Fibroblast of gingiva (primary cell): Measurements from ENCODE around the gene TMEM97.
"Not testable (repeated sequence)": the region's sequence is repeated elsewhere in the genome, so short reads cannot be mapped to it uniquely, and the experiment has no call there.

ENCODE experiments used
- DNase-seq: peaks from one replicate; pipeline ENCODE4 v3.0.0-alpha.2; 2011; ENCODE audit warnings: low read depth

TMEM97 gene

GRCh38 chr17:28318759-28319597, at the start of gene TMEM97:
TSS of gene TMEM97 (plus strand) at chr17:28319200. CDS start at chr17:28319240, 40 bp downstream.
- peak; percentile 97 for DNase-seq

- DNase-seq: no peak
Measured at GRCh38 chr17:28270055-28270454, 48.9 kb upstream of the TMEM97 start.

- DNase-seq: no peak
Measured at GRCh38 chr17:28270926-28271325, 48.1 kb upstream of the TMEM97 start.

- DNase-seq: no peak
Measured at GRCh38 chr17:28271431-28271830, 47.6 kb upstream of the TMEM97 start.

GRCh38 chr17:28272166-28272565, 46.8 kb upstream of the TMEM97 start:
- DNase-seq: peak; percentile 14

GRCh38 chr17:28273341-28273740, 45.7 kb upstream of the TMEM97 start:
- not testable (repeated sequence) for DNase-seq

GRCh38 chr17:28274591-28275265, 44.3 kb upstream of the TMEM97 start:
- DNase-seq: no peak

- DNase-seq: no peak
Measured at GRCh38 chr17:28276011-28276410, 43.0 kb upstream of the TMEM97 start.

- DNase-seq: peak; percentile 58
Measured at GRCh38 chr17:28279411-28279810, 39.6 kb upstream of the TMEM97 start.

GRCh38 chr17:28280826-28281225, 38.2 kb upstream of the TMEM97 start:
- DNase-seq: no peak

GRCh38 chr17:28282596-28282995, 36.4 kb upstream of the TMEM97 start:
- DNase-seq: peak; percentile 78

GRCh38 chr17:28285965-28286364, 33.0 kb upstream of the TMEM97 start:
- DNase-seq: no peak

- DNase-seq: peak; percentile 3
Measured at GRCh38 chr17:28290703-28291102, 28.3 kb upstream of the TMEM97 start.

GRCh38 chr17:28291780-28292330, 27.1 kb upstream of the TMEM97 start:
- no peak for DNase-seq

GRCh38 chr17:28292878-28293277, 26.1 kb upstream of the TMEM97 start:
- not testable (repeated sequence) for DNase-seq

GRCh38 chr17:28293994-28294393, 25.0 kb upstream of the TMEM97 start:
- no peak for DNase-seq

- no peak for DNase-seq
Measured at GRCh38 chr17:28295677-28296578, 23.1 kb upstream of the TMEM97 start.

- no peak for DNase-seq
Measured at GRCh38 chr17:28298449-28298848, 20.6 kb upstream of the TMEM97 start.

GRCh38 chr17:28306954-28307401, 12.0 kb upstream of the TMEM97 start:
- DNase-seq: no peak

GRCh38 chr17:28313841-28314240, 5.2 kb upstream of the TMEM97 start:
- DNase-seq: no peak

GRCh38 chr17:28315846-28316705, 2.9 kb upstream of the TMEM97 start:
- no peak for DNase-seq
